Transverse colon (tissue), 4 donors: ENCODE measurements around the gene ATP1A2. TPM values are rescaled to one million over a fixed set of nuclear protein-coding genes. Genes with fewer than 3 reads are reported as not detected.
A peak's percentile ranks its signal among the peaks of the same experiment; 100 is the strongest.

Source experiments
- DNase-seq: peaks from one replicate; pipeline ENCODE4 v3.0.0-alpha.2; 2019
- H3K27ac ChIP-seq, 4 donors: fragments of 200-600 bp; sonication (generic); 2 replicates each; pipeline ENCODE4 v1.5.1; 2016 to 2018; ENCODE audit warnings: inconsistent platforms in 4 of 4
- H3K27me3 ChIP-seq: fragments of 200-600 bp; sonication (generic); 2 replicates; pipeline ENCODE4 v1.5.1; 2017; ENCODE audit warnings: inconsistent platforms
- H3K36me3 ChIP-seq, 4 donors: fragments of 200-600 bp; sonication (generic); 2 replicates each; pipeline ENCODE4 v1.5.1; 2017 to 2019; ENCODE audit warnings: inconsistent platforms in 4 of 4
- H3K4me1 ChIP-seq, 4 donors: fragments of 200-600 bp; sonication (generic); 2 replicates each; pipeline ENCODE4 v1.5.1; 2017 to 2020; ENCODE audit warnings: inconsistent platforms in 4 of 4
- H3K4me3 ChIP-seq, 4 donors: fragments of 200-600 bp; sonication (generic); 1 replicate in 1 of 4; 2 replicates in 3 of 4; pipeline versions ENCODE4 v1.5.1 to v1.6.1; 2017 to 2019; ENCODE audit warnings: inconsistent platforms in 4 of 4
- H3K9me3 ChIP-seq, 2 donors: fragments of 200-600 bp; sonication (generic); 2 replicates each; pipeline ENCODE4 v1.5.1; 2017 to 2019; ENCODE audit warnings: inconsistent platforms in 2 of 2
- EP300 ChIP-seq: sonication (generic); formaldehyde crosslinking; IDR thresholded peaks from one replicate; pipeline ENCODE4 v1.6.1; 2017; ENCODE audit warnings: antibody characterized with exemption, low read depth
- POLR2A ChIP-seq: fragments of 450-650 bp; IDR thresholded peaks from one replicate; pipeline ENCODE4 v1.6.1; 2016; ENCODE audit warnings: antibody characterized with exemption, mild to moderate bottlenecking, moderate library complexity
- POLR2AphosphoS5 ChIP-seq, 3 donors: sonication (generic); formaldehyde crosslinking; IDR thresholded peaks; one replicate each; pipeline ENCODE4 v1.6.1; 2016; ENCODE audit warnings: antibody characterized with exemption in 3 of 3
- WGBS, 2 donors: methylation state at CpG; one replicate each; pipeline ENCODE4 v1.1.5; 2018; ENCODE audit warnings: low coverage in 1 of 2; 5-methylcytosine and 5-hydroxymethylcytosine counted together
- in situ Hi-C, 4 donors: fragments of 200-750 bp; cut with MboI; loops; one replicate each; pipeline versions ENCODE4 v1.15.0 to v1.15.1; 2017; ENCODE audit warnings: low sequenced_read_pairs in 3 of 4, low pct_ligation_motif_present in 1 of 4, low pct_unique_long_range_greater_than_20kb in 1 of 4
- intact Hi-C: fragments of 100-400 bp; cut with DNase I; formaldehyde crosslinking; loops from one replicate; pipeline ENCODE4 v1.15.1; 2023; ENCODE audit warnings: low total_unique reads
- total RNA-seq, 4 donors: library from RNA; depleted of rRNA; stranded (reverse); fragments of >200 nt; gene quantifications; one replicate each; pipeline ENCODE4 v1.1.0, GENCODE V29; 2016
- TF ChIP-seq, protein P1 (sequence below), 5 experiments: fragments of 200-600 bp in 3 of 5; fragments of 450-650 bp in 2 of 5; sonication (generic) in 3 of 5; IDR thresholded peaks; 1 replicate in 2 of 5; 2 replicates in 3 of 5; pipeline ENCODE4 v1.5.1; 2016 to 2017; ENCODE audit warnings: antibody characterized with exemption in 5 of 5, inconsistent platforms in 3 of 5, mild to moderate bottlenecking in 2 of 5, moderate library complexity in 1 of 5

Gene ATP1A2
- total RNA-seq, 4 donors from 2014 or later, result 11.4 to 40.8 (median 23.1) TPM

DNA sequence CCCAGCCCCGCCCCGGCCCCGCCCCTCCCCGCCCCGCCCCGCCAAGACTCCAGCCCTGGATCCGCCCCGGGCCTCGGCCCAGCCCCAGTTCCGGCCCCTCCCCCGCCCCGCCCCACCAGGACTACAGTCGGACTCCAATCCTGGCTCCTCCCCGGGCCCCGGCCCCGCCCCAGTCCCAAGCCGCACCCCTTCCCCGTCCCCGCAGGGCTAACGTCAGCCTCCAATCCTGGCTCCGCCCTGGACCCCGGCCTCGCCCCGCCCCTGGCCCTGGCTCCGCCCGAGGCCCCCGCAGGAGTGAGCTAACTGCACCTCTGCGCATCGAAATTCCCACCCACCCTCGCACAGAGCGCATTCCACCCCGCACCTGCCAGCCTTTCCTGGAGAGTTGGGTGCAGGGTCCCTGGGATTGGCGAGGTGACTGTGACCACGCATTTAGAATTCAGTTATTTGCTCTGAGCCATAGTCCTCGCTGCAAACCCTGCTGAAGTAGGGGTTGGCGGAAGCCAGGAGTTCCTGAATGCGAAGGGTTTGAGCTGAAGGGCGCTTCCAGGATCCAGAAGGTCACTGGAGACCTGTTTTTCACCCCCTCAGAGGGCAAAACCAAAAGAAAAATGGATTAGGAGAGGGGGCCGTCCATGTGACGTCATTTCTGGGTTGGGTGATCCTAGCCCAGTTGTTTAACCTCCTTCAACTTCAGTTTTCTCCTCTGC is 16.6 kb upstream of the ATP1A2 start:
- Histone ChIP-seq H3K9me3 (no peaks in the 10 kb centered on the region), H3K4me3 (peak overlapping the region; percentile 29 to 88 (median 56)), H3K36me3 (no peaks in the 10 kb centered on the region), H3K27me3 (no peaks in the 10 kb centered on the region), H3K4me1 (peaks cover 33 to 65% (median 48%) of the 10 kb centered on the region in 4 donors), H3K27ac (peak overlapping the region; percentile 90 to 97 (median 95))
- intact Hi-C loops (loop anchor here (1.0 kb wide), 1 partner anchor 120 kb away; no protein-coding TSS in a partner anchor), in situ Hi-C loops (no loop called here)
- peak; percentile 99 for DNase-seq
- TF ChIP-seq POLR2AphosphoS5 (IDR thresholded peaks at IDR 0.05) (peak; percentile 79 to 86 (median 85)), EP300 (no peak), POLR2A (peak; percentile 64)
- TF ChIP-seq, protein P1, sequence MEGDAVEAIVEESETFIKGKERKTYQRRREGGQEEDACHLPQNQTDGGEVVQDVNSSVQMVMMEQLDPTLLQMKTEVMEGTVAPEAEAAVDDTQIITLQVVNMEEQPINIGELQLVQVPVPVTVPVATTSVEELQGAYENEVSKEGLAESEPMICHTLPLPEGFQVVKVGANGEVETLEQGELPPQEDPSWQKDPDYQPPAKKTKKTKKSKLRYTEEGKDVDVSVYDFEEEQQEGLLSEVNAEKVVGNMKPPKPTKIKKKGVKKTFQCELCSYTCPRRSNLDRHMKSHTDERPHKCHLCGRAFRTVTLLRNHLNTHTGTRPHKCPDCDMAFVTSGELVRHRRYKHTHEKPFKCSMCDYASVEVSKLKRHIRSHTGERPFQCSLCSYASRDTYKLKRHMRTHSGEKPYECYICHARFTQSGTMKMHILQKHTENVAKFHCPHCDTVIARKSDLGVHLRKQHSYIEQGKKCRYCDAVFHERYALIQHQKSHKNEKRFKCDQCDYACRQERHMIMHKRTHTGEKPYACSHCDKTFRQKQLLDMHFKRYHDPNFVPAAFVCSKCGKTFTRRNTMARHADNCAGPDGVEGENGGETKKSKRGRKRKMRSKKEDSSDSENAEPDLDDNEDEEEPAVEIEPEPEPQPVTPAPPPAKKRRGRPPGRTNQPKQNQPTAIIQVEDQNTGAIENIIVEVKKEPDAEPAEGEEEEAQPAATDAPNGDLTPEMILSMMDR (IDR thresholded peaks at IDR 0.05), result no peak
- WGBS, 2 donors, result 0 to 2% methylated on average over 1 to 24 of the region's 40 CpGs

- in situ Hi-C loops, result no loop called here
- Histone ChIP-seq H3K4me3 (no peak overlapping the region), H3K4me1 (peaks cover 33 to 62% (median 44%) of the 10 kb centered on the region in 4 donors)
These were observed 15.7 kb upstream of the ATP1A2 start for GRCh38 chr1:160099716-160100375.

DNA sequence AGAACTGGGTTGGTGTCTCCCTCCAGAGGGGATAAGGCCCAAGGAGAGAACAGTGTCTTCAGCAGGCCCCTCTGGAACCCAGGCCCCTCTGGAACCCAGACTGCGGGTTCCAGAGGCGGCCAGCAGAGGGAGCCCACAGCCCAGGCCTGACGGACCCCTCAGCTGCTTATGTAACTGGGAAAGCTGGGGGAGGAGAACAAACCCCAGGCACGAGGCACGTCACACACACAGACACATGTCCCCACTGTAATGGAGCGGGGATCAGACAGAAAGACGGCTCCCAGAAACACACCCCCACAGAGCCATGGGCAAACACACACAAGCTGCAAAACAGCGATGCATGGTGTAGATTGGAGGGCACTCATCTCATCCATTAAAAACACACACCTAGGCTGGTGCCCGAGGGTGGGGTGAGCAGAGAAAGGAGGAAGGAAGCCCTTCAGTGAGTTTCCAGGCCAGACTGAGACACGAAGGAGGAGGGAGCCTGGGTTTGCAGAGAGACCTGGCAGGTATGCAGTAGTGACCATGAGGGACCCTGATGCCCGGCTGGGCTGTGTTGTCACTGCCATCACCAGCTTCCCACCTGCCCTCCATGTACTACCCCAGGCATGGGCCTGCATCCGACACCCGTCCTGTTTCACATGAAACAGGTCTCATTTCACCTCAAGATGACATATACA is 14.4 kb upstream of the ATP1A2 start:
- 28% methylated on average over 2 to 13 of the region's 13 CpGs for WGBS, 2 donors
- in situ Hi-C loops, result no loop called here
- Histone ChIP-seq H3K36me3 (no peaks in the 10 kb centered on the region), H3K4me3 (no peak overlapping the region), H3K9me3 (no peaks in the 10 kb centered on the region), H3K4me1 (peaks cover 26 to 53% (median 34%) of the 10 kb centered on the region in 4 donors), H3K27ac (peak overlapping the region; percentile 61 to 97 (median 82)), H3K27me3 (no peaks in the 10 kb centered on the region)
- intact Hi-C loops, result loop anchor here (10.0 kb wide), 1 partner anchor 94 kb away; the partner anchor contains the start of gene CASQ1
- TF ChIP-seq, protein P1 (IDR thresholded peaks at IDR 0.05), result peak; percentile 85 to 96 (median 92)
- TF ChIP-seq POLR2AphosphoS5 (IDR thresholded peaks at IDR 0.05) (peak in 2 of 3 donors; percentile 34 to 64), EP300 (no peak), POLR2A (no peak)
- DNase-seq, result peak; percentile 78

More at GRCh38 chr1:160099716-160100375, 15.7 kb upstream of the ATP1A2 start:
- TF ChIP-seq POLR2A, result no peak
- no peak for TF ChIP-seq EP300
- TF ChIP-seq, protein P1 (IDR thresholded peaks at IDR 0.05), result no peak
- TF ChIP-seq POLR2AphosphoS5 (IDR thresholded peaks at IDR 0.05), result no peak
- no peak for DNase-seq
- no peaks in the 10 kb centered on the region for H3K36me3 ChIP-seq
- WGBS, 2 donors, result 92% methylated on average over 2 of the region's 2 CpGs; no CpG with 5 or more reads in 1 of the 2 donors
- no peaks in the 10 kb centered on the region for H3K27me3 ChIP-seq
- intact Hi-C loops, result loop anchor here (1.0 to 10.0 kb wide), 2 partner anchors 95 to 119 kb away; partner anchors contain the start of gene CASQ1
- no peaks in the 10 kb centered on the region for H3K9me3 ChIP-seq
- H3K27ac ChIP-seq, result peak overlapping the region; percentile 90 to 97 (median 95)
